CD4-positive, alpha-beta T cell treated with Interleukin-17A for 1 hour (primary cell): ENCODE results near the gene GPR15LG.
"Not testable (repeated sequence)": the region's sequence is repeated elsewhere in the genome, so short reads cannot be mapped to it uniquely, and the experiment has no call there.

ENCODE experiments used
- DNase-seq: peaks from one replicate; pipeline ENCODE4 v3.0.0-alpha.2; 2020

The GPR15LG gene

GRCh38 chr10:84166620-84167288 lies 6.8 kb upstream of the GPR15LG start:
- DNase-seq = no peak

GRCh38 chr10:84167289-84167653 lies 6.3 kb upstream of the GPR15LG start:
- not testable (repeated sequence) for DNase-seq

GRCh38 chr10:84168382-84168781 lies 5.2 kb upstream of the GPR15LG start:
- not testable (repeated sequence) for DNase-seq

- not testable (repeated sequence) for DNase-seq
These were observed 2.4 kb upstream of the GPR15LG start for GRCh38 chr10:84171237-84171636.

GRCh38 chr10:84171700-84172466 lies 1.7 kb upstream of the GPR15LG start:
- not testable (repeated sequence) for DNase-seq

GRCh38 chr10:84172467-84173356 lies 889 bp upstream of the GPR15LG start:
- DNase-seq = no peak

- no peak for DNase-seq
These were observed 1.8 kb downstream of the GPR15LG start for GRCh38 chr10:84175436-84175835.

- DNase-seq = no peak
These were observed 2.8 kb downstream of the GPR15LG start for GRCh38 chr10:84176351-84176750.

GRCh38 chr10:84176836-84177474 lies 3.4 kb downstream of the GPR15LG start:
- no peak for DNase-seq

- DNase-seq = peak; percentile 77
These were observed 4.0 kb downstream of the GPR15LG start for GRCh38 chr10:84177541-84178141.

- no peak for DNase-seq
These were observed 4.6 kb downstream of the GPR15LG start for GRCh38 chr10:84178160-84178609.

GRCh38 chr10:84179059-84179710 lies 5.6 kb downstream of the GPR15LG start:
- peak; percentile 40 for DNase-seq

- DNase-seq = not testable (repeated sequence)
These were observed 6.8 kb downstream of the GPR15LG start for GRCh38 chr10:84180386-84180785.

- DNase-seq = no peak
These were observed 8.0 kb downstream of the GPR15LG start for GRCh38 chr10:84181631-84182030.

GRCh38 chr10:84184517-84184916 lies 10.9 kb downstream of the GPR15LG start:
- DNase-seq = no peak

GRCh38 chr10:84185526-84186175 lies 12.1 kb downstream of the GPR15LG start:
- DNase-seq = no peak

GRCh38 chr10:84188815-84189214 lies 15.2 kb downstream of the GPR15LG start:
- no peak for DNase-seq

- DNase-seq = no peak
These were observed 17.0 kb downstream of the GPR15LG start for GRCh38 chr10:84190621-84191020.

GRCh38 chr10:84191106-84191505 lies 17.5 kb downstream of the GPR15LG start:
- DNase-seq = peak; percentile 37

- no peak for DNase-seq
These were observed 19.7 kb downstream of the GPR15LG start for GRCh38 chr10:84193327-84193726.

- no peak for DNase-seq
These were observed 20.3 kb downstream of the GPR15LG start for GRCh38 chr10:84193846-84194423.
